ENCODE data around the gene ADGRE2. TPM values are rescaled to one million over a fixed set of nuclear protein-coding genes. Genes with fewer than 3 reads are reported as not detected.

Gene ADGRE2
- total RNA-seq, 1 donor from 2014 or later, result 0.63 TPM

- Histone ChIP-seq H3K27me3 (ENCODE audit: low read depth) (no peaks in the 10 kb centered on the region), H3K9me3 (replicated peaks) (no peaks in the 10 kb centered on the region), H3K4me3 (no peak overlapping the region), H3K4me1 (no peaks in the 10 kb centered on the region), H3K27ac (replicated peaks) (no peak overlapping the region), H3K36me3 (peaks cover 100% of the 10 kb centered on the region)
- DNase-seq, result no peak
- intact Hi-C loops (cut with micrococcal nuclease), result no loop called here
- TF ChIP-seq, protein P1, sequence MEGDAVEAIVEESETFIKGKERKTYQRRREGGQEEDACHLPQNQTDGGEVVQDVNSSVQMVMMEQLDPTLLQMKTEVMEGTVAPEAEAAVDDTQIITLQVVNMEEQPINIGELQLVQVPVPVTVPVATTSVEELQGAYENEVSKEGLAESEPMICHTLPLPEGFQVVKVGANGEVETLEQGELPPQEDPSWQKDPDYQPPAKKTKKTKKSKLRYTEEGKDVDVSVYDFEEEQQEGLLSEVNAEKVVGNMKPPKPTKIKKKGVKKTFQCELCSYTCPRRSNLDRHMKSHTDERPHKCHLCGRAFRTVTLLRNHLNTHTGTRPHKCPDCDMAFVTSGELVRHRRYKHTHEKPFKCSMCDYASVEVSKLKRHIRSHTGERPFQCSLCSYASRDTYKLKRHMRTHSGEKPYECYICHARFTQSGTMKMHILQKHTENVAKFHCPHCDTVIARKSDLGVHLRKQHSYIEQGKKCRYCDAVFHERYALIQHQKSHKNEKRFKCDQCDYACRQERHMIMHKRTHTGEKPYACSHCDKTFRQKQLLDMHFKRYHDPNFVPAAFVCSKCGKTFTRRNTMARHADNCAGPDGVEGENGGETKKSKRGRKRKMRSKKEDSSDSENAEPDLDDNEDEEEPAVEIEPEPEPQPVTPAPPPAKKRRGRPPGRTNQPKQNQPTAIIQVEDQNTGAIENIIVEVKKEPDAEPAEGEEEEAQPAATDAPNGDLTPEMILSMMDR (IDR thresholded peaks at IDR 0.05; ENCODE audit: borderline replicate concordance), result no peak
These were observed 78.7 kb downstream of the ADGRE2 start for GRCh38 chr19:14699641-14700040.

- Histone ChIP-seq H3K36me3 (peaks cover 70% of the 10 kb centered on the region), H3K27me3 (ENCODE audit: low read depth) (no peaks in the 10 kb centered on the region), H3K9me3 (replicated peaks) (no peaks in the 10 kb centered on the region), H3K27ac (replicated peaks) (no peak overlapping the region), H3K4me1 (peaks cover 10% of the 10 kb centered on the region), H3K4me3 (no peak overlapping the region)
- no peak for DNase-seq
- intact Hi-C loops (cut with micrococcal nuclease), result no loop called here
- TF ChIP-seq, protein P1 (IDR thresholded peaks at IDR 0.05; ENCODE audit: borderline replicate concordance), result no peak
These were observed 82.9 kb downstream of the ADGRE2 start for GRCh38 chr19:14695471-14695870.

DNA sequence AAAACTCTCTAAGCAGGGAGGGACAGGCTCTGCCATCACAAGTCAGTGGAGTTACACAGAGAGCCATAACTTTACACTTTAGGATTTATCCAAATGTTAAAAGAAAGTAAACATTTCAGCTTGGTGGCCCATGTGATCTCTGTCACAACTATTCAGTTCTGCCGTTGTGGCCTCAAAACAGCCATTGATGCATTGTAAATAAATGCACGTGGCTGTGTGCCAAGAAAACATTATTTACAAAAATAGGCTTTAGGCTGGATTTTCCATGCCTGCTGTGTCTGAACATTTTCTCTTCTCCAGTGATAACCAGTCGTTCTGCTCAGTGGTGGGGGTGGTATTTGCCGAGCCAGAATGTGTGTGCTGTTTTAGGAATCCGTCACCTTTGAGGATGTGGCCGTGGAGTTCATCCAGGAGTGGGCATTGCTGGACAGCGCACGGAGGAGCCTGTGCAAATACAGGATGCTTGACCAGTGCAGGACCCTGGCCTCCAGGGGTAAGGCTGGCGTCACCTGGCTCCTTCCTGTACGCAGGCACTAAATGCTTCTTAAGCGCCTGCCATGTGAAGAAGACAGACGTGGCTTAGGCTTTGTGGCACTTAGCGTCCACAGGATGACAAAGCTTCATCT lies 83.6 kb downstream of the ADGRE2 start:
- Histone ChIP-seq H3K27me3 (ENCODE audit: low read depth) (no peaks in the 10 kb centered on the region), H3K36me3 (peaks cover 63% of the 10 kb centered on the region), H3K4me1 (peaks cover 16% of the 10 kb centered on the region), H3K9me3 (replicated peaks) (no peaks in the 10 kb centered on the region), H3K27ac (replicated peaks) (no peak overlapping the region), H3K4me3 (no peak overlapping the region)
- TF ChIP-seq, protein P1 (IDR thresholded peaks at IDR 0.05; ENCODE audit: borderline replicate concordance), result no peak
- DNase-seq, result no peak
- intact Hi-C loops (cut with micrococcal nuclease), result no loop called here

- H3K36me3 ChIP-seq, result peaks cover 14% of the 10 kb centered on the region
- peak within 1 kb of the TSS; percentile 91 for H3K4me3 ChIP-seq
- intact Hi-C loops (cut with micrococcal nuclease), result loop anchor here (5.0 kb wide), 1 partner anchor 113 kb away; no protein-coding TSS in a partner anchor
- peak; percentile 98 for DNase-seq
- H3K27ac ChIP-seq (replicated peaks), result peak within 1 kb of the TSS; percentile 93
- no peaks in the 10 kb centered on the region for H3K9me3 ChIP-seq (replicated peaks)
- no peaks in the 10 kb centered on the region for H3K27me3 ChIP-seq (ENCODE audit: low read depth)
- peaks cover 25% of the 10 kb centered on the region for H3K4me1 ChIP-seq
- TF ChIP-seq, protein P1 (IDR thresholded peaks at IDR 0.05; ENCODE audit: borderline replicate concordance), result no peak
These were observed 88.5 kb downstream of the ADGRE2 start, which contains the start of gene ZNF333 for GRCh38 chr19:14689598-14690503. ZNF333 (plus strand) TSS chr19:14690048; CDS start chr19:14693492, 3,444 bp downstream.

- intact Hi-C loops (cut with micrococcal nuclease), result loop anchor here (5.0 kb wide), 1 partner anchor 109 kb away; no protein-coding TSS in a partner anchor
- Histone ChIP-seq H3K27ac (replicated peaks) (no peak overlapping the region), H3K36me3 (no peaks in the 10 kb centered on the region), H3K9me3 (replicated peaks) (no peaks in the 10 kb centered on the region), H3K4me1 (peaks cover 25% of the 10 kb centered on the region), H3K27me3 (ENCODE audit: low read depth) (peaks cover 15% of the 10 kb centered on the region), H3K4me3 (no peak overlapping the region)
- TF ChIP-seq, protein P1 (IDR thresholded peaks at IDR 0.05; ENCODE audit: borderline replicate concordance), result peak; percentile 39
- no peak for DNase-seq
These were observed 91.9 kb downstream of the ADGRE2 start for GRCh38 chr19:14686411-14686810.

Data from left ventricle myocardium inferior (tissue), 1 donor.